Astrocyte (in vitro differentiated cells and primary cell): ENCODE measurements around the gene TREML1. TPM values are rescaled to one million over a fixed set of nuclear protein-coding genes. Genes with fewer than 3 reads are reported as not detected.

Source experiments
- DNase-seq: peaks from one replicate; pipeline ENCODE4 v3.0.0-alpha.2; 2010; ENCODE audit warnings: low read depth
- FAIRE-seq: peaks from 2 replicates; lab custom pipeline; 2011; peaks lifted over from hg19 to GRCh38; lab: Jason Lieb, UNC
- H2AFZ ChIP-seq: 2 replicates; pipeline ENCODE4 v1.6.0; 2012; ENCODE audit warnings: low read depth, low read length, inconsistent platforms
- H3K27ac ChIP-seq: 2 replicates; pipeline ENCODE4 v1.5.1; 2011; ENCODE audit warnings: low read depth, low read length, inconsistent platforms
- H3K27me3 ChIP-seq: 2 replicates; pipeline ENCODE4 v1.6.0; 2011; ENCODE audit warnings: low read length, inconsistent platforms; ENCODE audit not compliant: insufficient read depth
- H3K36me3 ChIP-seq: 2 replicates; pipeline ENCODE4 v1.5.1; 2011; ENCODE audit warnings: low read length, inconsistent platforms; ENCODE audit not compliant: insufficient read depth
- H3K4me1 ChIP-seq: 2 replicates; pipeline ENCODE4 v1.5.1; 2011; ENCODE audit warnings: low read length, inconsistent platforms; ENCODE audit not compliant: insufficient read depth
- H3K4me2 ChIP-seq: 2 replicates; pipeline ENCODE4 v1.6.0; 2012; ENCODE audit warnings: low read length, inconsistent platforms
- H3K4me3 ChIP-seq: 2 replicates; pipeline ENCODE4 v1.5.1; 2011; ENCODE audit warnings: low read depth, mild to moderate bottlenecking, low read length, inconsistent platforms; ENCODE audit not compliant: insufficient read depth
- H3K79me2 ChIP-seq: 2 replicates; pipeline ENCODE4 v1.6.0; 2012; ENCODE audit warnings: mild to moderate bottlenecking, low read length, inconsistent platforms; ENCODE audit not compliant: insufficient read depth
- H3K9ac ChIP-seq: 2 replicates; pipeline ENCODE4 v1.6.0; 2012; ENCODE audit warnings: mild to moderate bottlenecking, low read length, inconsistent platforms
- H3K9me3 ChIP-seq: 2 replicates; pipeline ENCODE4 v1.5.1; 2012; ENCODE audit warnings: low read depth, mild to moderate bottlenecking, low read length, inconsistent platforms; ENCODE audit not compliant: insufficient read depth
- H4K20me1 ChIP-seq: 2 replicates; pipeline ENCODE4 v1.6.0; 2012; ENCODE audit warnings: low read length, inconsistent platforms; ENCODE audit not compliant: insufficient read depth
- H3K27ac Mint-ChIP-seq: one replicate; pipeline ENCODE4 v1.8.0; 2021; ENCODE audit warnings: mild to moderate bottlenecking, mixed read lengths; ENCODE audit not compliant: unreplicated experiment
- H3K27me3 Mint-ChIP-seq: one replicate; pipeline ENCODE4 v1.8.0; 2021; ENCODE audit warnings: low read depth, mixed read lengths; ENCODE audit not compliant: unreplicated experiment
- H3K36me3 Mint-ChIP-seq: one replicate; pipeline ENCODE4 v1.8.0; 2021; ENCODE audit warnings: low read depth, mixed read lengths; ENCODE audit not compliant: unreplicated experiment
- H3K4me1 Mint-ChIP-seq: one replicate; pipeline ENCODE4 v1.8.0; 2021; ENCODE audit warnings: low read depth, mixed read lengths; ENCODE audit not compliant: unreplicated experiment
- H3K4me3 Mint-ChIP-seq: one replicate; pipeline ENCODE4 v1.8.0; 2021; ENCODE audit warnings: mild to moderate bottlenecking, moderate library complexity, mixed read lengths; ENCODE audit not compliant: unreplicated experiment
- H3K9me3 Mint-ChIP-seq: one replicate; pipeline ENCODE4 v1.8.0; 2021; ENCODE audit warnings: mild to moderate bottlenecking, mixed read lengths; ENCODE audit not compliant: unreplicated experiment
- CTCF ChIP-seq: IDR thresholded peaks from 2 replicates; pipeline ENCODE4 v1.5.1; 2011; ENCODE audit warnings: low read depth, mild to moderate bottlenecking, inconsistent platforms, low read length, moderate library complexity; ENCODE audit not compliant: insufficient read depth
- EZH2 ChIP-seq: IDR thresholded peaks from 2 replicates; pipeline ENCODE4 v1.6.1; 2012; ENCODE audit warnings: mild to moderate bottlenecking, low read length, inconsistent platforms; ENCODE audit not compliant: insufficient read depth
- total RNA-seq: library from RNA; stranded (reverse); gene quantifications from 2 replicates; pipeline ENCODE4 v1.2.1, GENCODE V29; 2021

TREML1 gene
- total RNA-seq, 1 donor from 2014 or later = not detected

GRCh38 chr6:41199552-41200246 lies 45.6 kb upstream of the TREML1 start:
- TF ChIP-seq EZH2 (no peak), CTCF (no peak)
- no peaks in the 10 kb centered on the region for H3K9me3 ChIP-seq
- no peak overlapping the region for H3K4me3 ChIP-seq
- H3K79me2 ChIP-seq = no peaks in the 10 kb centered on the region
- H3K4me2 ChIP-seq = no peak overlapping the region
- Mint-ChIP-seq H3K27ac (peak overlapping the region; percentile 85), H3K4me1 (peaks cover 13% of the 10 kb centered on the region), H3K9me3 (peaks cover 7% of the 10 kb centered on the region), H3K4me3 (no peak overlapping the region), H3K27me3 (peaks cover 32% of the 10 kb centered on the region), H3K36me3 (no peaks in the 10 kb centered on the region)
- no peak overlapping the region for H3K9ac ChIP-seq
- H3K36me3 ChIP-seq = no peaks in the 10 kb centered on the region
- peaks cover 2% of the 10 kb centered on the region for H3K27me3 ChIP-seq
- no peak for FAIRE-seq
- H3K4me1 ChIP-seq = no peaks in the 10 kb centered on the region
- no peak overlapping the region for H3K27ac ChIP-seq
- DNase-seq = no peak
- no peaks in the 10 kb centered on the region for H4K20me1 ChIP-seq
- no peak overlapping the region for H2AFZ ChIP-seq

- no peak overlapping the region for H3K27ac ChIP-seq
- peaks cover 2% of the 10 kb centered on the region for H3K27me3 ChIP-seq
- peaks cover 7% of the 10 kb centered on the region for H3K9me3 Mint-ChIP-seq
- no peaks in the 10 kb centered on the region for H3K79me2 ChIP-seq
- no peaks in the 10 kb centered on the region for H3K9me3 ChIP-seq
- no peak overlapping the region for H2AFZ ChIP-seq
- DNase-seq = no peak
- H3K27ac Mint-ChIP-seq = no peak overlapping the region
- peaks cover 13% of the 10 kb centered on the region for H3K4me1 Mint-ChIP-seq
- H3K4me3 ChIP-seq = no peak overlapping the region
- peaks cover 48% of the 10 kb centered on the region for H3K27me3 Mint-ChIP-seq
- H3K4me1 ChIP-seq = no peaks in the 10 kb centered on the region
- H4K20me1 ChIP-seq = no peaks in the 10 kb centered on the region
- no peak for FAIRE-seq
- TF ChIP-seq CTCF (no peak), EZH2 (no peak)
- H3K36me3 ChIP-seq = no peaks in the 10 kb centered on the region
- H3K4me3 Mint-ChIP-seq = no peak overlapping the region
- H3K4me2 ChIP-seq = no peak overlapping the region
- H3K9ac ChIP-seq = no peak overlapping the region
- no peaks in the 10 kb centered on the region for H3K36me3 Mint-ChIP-seq
Observed at GRCh38 chr6:41197234-41197633, 43.1 kb upstream of the TREML1 start.

- H3K79me2 ChIP-seq = no peaks in the 10 kb centered on the region
- H3K27me3 Mint-ChIP-seq = peaks cover 53% of the 10 kb centered on the region
- no peaks in the 10 kb centered on the region for H3K36me3 Mint-ChIP-seq
- FAIRE-seq (no peak), DNase-seq (no peak)
- H3K9me3 Mint-ChIP-seq = peaks cover 16% of the 10 kb centered on the region
- H3K4me1 ChIP-seq = no peaks in the 10 kb centered on the region
- H3K4me3 Mint-ChIP-seq = no peak overlapping the region
- no peak overlapping the region for H3K4me3 ChIP-seq
- H3K9me3 ChIP-seq = no peaks in the 10 kb centered on the region
- H3K4me2 ChIP-seq = no peak overlapping the region
- no peaks in the 10 kb centered on the region for H4K20me1 ChIP-seq
- H3K36me3 ChIP-seq = no peaks in the 10 kb centered on the region
- H3K27ac Mint-ChIP-seq = no peak overlapping the region
- H3K27ac ChIP-seq = no peak overlapping the region
- TF ChIP-seq EZH2 (no peak), CTCF (no peak)
- peaks cover 2% of the 10 kb centered on the region for H3K4me1 Mint-ChIP-seq
- peaks cover 2% of the 10 kb centered on the region for H3K27me3 ChIP-seq
- no peak overlapping the region for H2AFZ ChIP-seq
- H3K9ac ChIP-seq = no peak overlapping the region
Observed at GRCh38 chr6:41194386-41194785, 40.2 kb upstream of the TREML1 start.
